A673 (cell line): ENCODE data around the gene MAP2. TPM values are rescaled to one million over a fixed set of nuclear protein-coding genes. Genes with fewer than 3 reads are reported as not detected.

Experiments used
- BruUV-seq: library from RNA; stranded (reverse); fragments of 400-500 nt; replicated peaks from 2 replicates; lab custom pipeline; 2021; lab: Mats Ljungman, UMichigan
- CTCF ChIA-PET: fragments of 300-600 bp; sonication (Branson Sonifier 250); formaldehyde crosslinking; loops from one replicate; lab custom pipeline; 2022; ENCODE audit warnings: antibody characterized with exemption; lab: Charles Lee
- POLR2A ChIA-PET: fragments of 300-600 bp; sonication (Branson Sonifier 250); formaldehyde crosslinking; loops from one replicate; lab custom pipeline; 2022; ENCODE audit warnings: antibody characterized with exemption; ENCODE audit not compliant: low non-redundant PET; lab: Charles Lee
- DNase-seq: peaks from one replicate; pipeline ENCODE4 v3.0.0-alpha.2; 2015; ENCODE audit warnings: low spot score
- H3K27ac ChIP-seq: fragments of 200-600 bp; sonication (generic); 2 replicates; pipeline ENCODE4 v1.5.1; 2016; ENCODE audit warnings: mixed run types, low read depth, mild to moderate bottlenecking, mixed read lengths, antibody characterized with exemption, low read length; ENCODE audit not compliant: poor library complexity, severe bottlenecking
- H3K27me3 ChIP-seq: fragments of 200-600 bp; sonication (generic); replicated peaks from 2 replicates; pipeline ENCODE4 v1.6.1; 2017; ENCODE audit warnings: mixed run types, low read depth, mild to moderate bottlenecking, mixed read lengths, antibody characterized with exemption, low read length; ENCODE audit not compliant: insufficient read depth, poor library complexity
- H3K36me3 ChIP-seq: fragments of 200-600 bp; sonication (generic); 2 replicates; pipeline ENCODE4 v1.6.1; 2016; ENCODE audit warnings: mixed run types, mild to moderate bottlenecking, mixed read lengths, antibody characterized with exemption, low read length; ENCODE audit not compliant: insufficient read depth, poor library complexity, severe bottlenecking
- H3K4me1 ChIP-seq: fragments of 200-600 bp; sonication (generic); 2 replicates; pipeline ENCODE4 v1.6.1; 2017; ENCODE audit warnings: mixed run types, mild to moderate bottlenecking, mixed read lengths, antibody characterized with exemption, low read length; ENCODE audit not compliant: insufficient read depth, poor library complexity, severe bottlenecking
- H3K4me3 ChIP-seq: fragments of 200-600 bp; sonication (generic); 2 replicates; pipeline ENCODE4 v1.5.1; 2016; ENCODE audit warnings: low read depth, mixed run types, mild to moderate bottlenecking, mixed read lengths, low read length; ENCODE audit not compliant: poor library complexity, severe bottlenecking
- H3K9me3 ChIP-seq: fragments of 200-600 bp; sonication (generic); 2 replicates; pipeline ENCODE4 v1.6.1; 2016; ENCODE audit warnings: mixed run types, low read depth, mild to moderate bottlenecking, mixed read lengths, antibody characterized with exemption, low read length; ENCODE audit not compliant: poor library complexity, severe bottlenecking
- EZH2 ChIP-seq: fragments of 200-600 bp; sonication (generic); IDR thresholded peaks from 2 replicates; pipeline ENCODE4 v1.6.1; 2017; ENCODE audit warnings: borderline replicate concordance, low read depth, mild to moderate bottlenecking, mixed read lengths, antibody characterized with exemption, low read length; ENCODE audit not compliant: poor library complexity, severe bottlenecking
- intact Hi-C: fragments of 100-400 bp; cut with micrococcal nuclease; formaldehyde crosslinking; loops from one replicate; pipeline ENCODE4 v1.10.0; 2022; ENCODE audit not compliant: unreplicated experiment
- total RNA-seq: library from RNA; stranded (reverse); gene quantifications from 2 replicates; pipeline ENCODE4 v1.2.3, GENCODE V29; 2021
- TF ChIP-seq, protein P1 (sequence below): fragments of 300-800, 200-600 bp; sonication (generic); conservative IDR thresholded peaks from 2 replicates; pipeline ENCODE4 v1.5.1; 2017; ENCODE audit warnings: low read depth, mild to moderate bottlenecking, antibody characterized with exemption, low read length, moderate library complexity, mixed read lengths

Gene MAP2
- total RNA-seq, 1 experiment from 2014 or later, result 1.7 TPM

DNA sequence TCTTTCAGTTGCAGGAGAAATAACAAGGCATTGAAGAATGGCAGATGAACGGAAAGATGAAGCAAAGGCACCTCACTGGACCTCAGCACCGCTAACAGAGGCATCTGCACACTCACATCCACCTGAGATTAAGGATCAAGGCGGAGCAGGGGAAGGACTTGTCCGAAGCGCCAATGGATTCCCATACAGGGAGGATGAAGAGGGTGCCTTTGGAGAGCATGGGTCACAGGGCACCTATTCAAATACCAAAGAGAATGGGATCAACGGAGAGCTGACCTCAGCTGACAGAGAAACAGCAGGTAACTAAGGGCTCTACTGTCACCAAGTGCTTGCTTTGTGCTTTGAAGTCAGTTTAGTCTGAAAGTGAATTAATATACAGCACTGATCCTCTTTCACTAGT is 229.3 kb downstream of the MAP2 start:
- ChIA-PET POLR2A (no interaction called here), CTCF (no interaction called here)
- Histone ChIP-seq H3K27ac (no peak overlapping the region), H3K36me3 (no peaks in the 10 kb centered on the region), H3K9me3 (no peaks in the 10 kb centered on the region), H3K4me3 (no peak overlapping the region), H3K27me3 (no peaks in the 10 kb centered on the region), H3K4me1 (peaks cover 6% of the 10 kb centered on the region)
- TF ChIP-seq, protein P1, sequence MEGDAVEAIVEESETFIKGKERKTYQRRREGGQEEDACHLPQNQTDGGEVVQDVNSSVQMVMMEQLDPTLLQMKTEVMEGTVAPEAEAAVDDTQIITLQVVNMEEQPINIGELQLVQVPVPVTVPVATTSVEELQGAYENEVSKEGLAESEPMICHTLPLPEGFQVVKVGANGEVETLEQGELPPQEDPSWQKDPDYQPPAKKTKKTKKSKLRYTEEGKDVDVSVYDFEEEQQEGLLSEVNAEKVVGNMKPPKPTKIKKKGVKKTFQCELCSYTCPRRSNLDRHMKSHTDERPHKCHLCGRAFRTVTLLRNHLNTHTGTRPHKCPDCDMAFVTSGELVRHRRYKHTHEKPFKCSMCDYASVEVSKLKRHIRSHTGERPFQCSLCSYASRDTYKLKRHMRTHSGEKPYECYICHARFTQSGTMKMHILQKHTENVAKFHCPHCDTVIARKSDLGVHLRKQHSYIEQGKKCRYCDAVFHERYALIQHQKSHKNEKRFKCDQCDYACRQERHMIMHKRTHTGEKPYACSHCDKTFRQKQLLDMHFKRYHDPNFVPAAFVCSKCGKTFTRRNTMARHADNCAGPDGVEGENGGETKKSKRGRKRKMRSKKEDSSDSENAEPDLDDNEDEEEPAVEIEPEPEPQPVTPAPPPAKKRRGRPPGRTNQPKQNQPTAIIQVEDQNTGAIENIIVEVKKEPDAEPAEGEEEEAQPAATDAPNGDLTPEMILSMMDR, result no peak
- no peak for TF ChIP-seq EZH2
- intact Hi-C loops, result no loop called here
- DNase-seq, result no peak
- no TSS peak for BruUV-seq

DNA sequence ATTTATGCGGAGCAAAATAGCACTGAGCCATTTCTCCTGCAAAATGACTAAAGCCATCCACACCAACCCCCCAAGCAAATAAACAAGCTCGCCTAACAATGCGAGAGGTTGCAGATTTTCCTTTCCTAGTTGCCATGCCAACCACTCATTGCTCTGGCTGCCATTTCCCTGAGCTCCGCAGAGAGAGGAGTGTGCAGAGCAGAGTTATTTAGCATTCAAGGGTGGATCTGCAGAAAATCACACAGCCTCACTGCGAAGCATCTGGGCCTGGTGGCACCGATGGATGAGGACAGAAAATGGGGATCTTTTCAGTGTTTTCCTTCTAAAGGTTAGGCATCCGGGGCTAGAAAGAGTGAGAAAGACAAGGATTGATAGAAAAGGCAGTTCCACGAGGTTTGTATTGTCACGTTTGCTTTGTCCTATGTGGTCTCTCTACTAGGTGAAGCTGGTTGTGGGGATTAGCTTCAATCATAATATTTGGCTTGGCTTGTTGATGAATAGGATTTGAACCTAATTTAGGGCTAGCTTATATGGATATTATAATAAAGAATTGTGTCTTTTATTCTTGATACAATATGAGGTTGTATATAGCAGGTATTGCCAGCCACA is 237.5 kb downstream of the MAP2 start:
- intact Hi-C loops, result no loop called here
- H3K27ac ChIP-seq, result no peak overlapping the region
- no peaks in the 10 kb centered on the region for H3K4me1 ChIP-seq
- POLR2A ChIA-PET, result no interaction called here
- no peaks in the 10 kb centered on the region for H3K9me3 ChIP-seq
- no TSS peak for BruUV-seq
- TF ChIP-seq, protein P1, result no peak
- no peak for TF ChIP-seq EZH2
- no peak for DNase-seq
- no peaks in the 10 kb centered on the region for H3K36me3 ChIP-seq
- CTCF ChIA-PET, result no interaction called here
- H3K4me3 ChIP-seq, result no peak overlapping the region
- no peaks in the 10 kb centered on the region for H3K27me3 ChIP-seq

DNA sequence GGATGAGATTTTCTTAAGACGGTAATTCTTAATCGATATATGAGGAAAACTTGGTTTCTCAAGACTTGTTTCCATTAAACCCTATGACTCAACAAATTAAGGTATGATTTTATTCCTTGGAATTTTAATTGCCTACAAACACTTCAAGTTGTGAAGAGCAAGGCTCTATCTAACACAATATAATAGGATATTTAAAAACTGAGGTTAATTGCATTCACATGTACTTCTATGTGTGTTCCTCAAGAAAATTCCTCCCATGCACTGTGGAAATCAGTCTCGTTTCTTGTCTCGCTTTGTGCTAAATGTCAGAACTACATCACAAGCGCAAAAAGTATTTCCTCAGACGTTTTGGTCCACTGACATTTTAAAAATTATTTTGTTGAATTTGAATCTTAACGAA is 238.2 kb downstream of the MAP2 start:
- intact Hi-C loops, result no loop called here
- ChIA-PET CTCF (no interaction called here), POLR2A (no interaction called here)
- H3K4me3 ChIP-seq, result no peak overlapping the region
- no peak for TF ChIP-seq EZH2
- TF ChIP-seq, protein P1, result no peak
- BruUV-seq, result no TSS peak
- H3K27me3 ChIP-seq, result no peaks in the 10 kb centered on the region
- no peak overlapping the region for H3K27ac ChIP-seq
- no peaks in the 10 kb centered on the region for H3K4me1 ChIP-seq
- H3K9me3 ChIP-seq, result no peaks in the 10 kb centered on the region
- DNase-seq, result no peak
- H3K36me3 ChIP-seq, result no peaks in the 10 kb centered on the region
